Liver (tissue), 9 donors: ENCODE results near the gene PREX1. TPM values are rescaled to one million over a fixed set of nuclear protein-coding genes. Genes with fewer than 3 reads are reported as not detected.

Experiments
- DNase-seq: peaks from one replicate; pipeline ENCODE4 v3.0.0-alpha.2; 2017; ENCODE audit warnings: low spot score
- H3K27ac ChIP-seq, 2 donors: one replicate each; pipeline ENCODE4 v1.7.0; 2013; ENCODE audit warnings: inconsistent platforms in 2 of 2, low read length in 2 of 2, control low read depth in 1 of 2, low read depth in 1 of 2, mild to moderate bottlenecking in 1 of 2
- H3K27me3 ChIP-seq, 4 donors: one replicate each; pipeline versions ENCODE4 v1.6.1 to v1.7.0; 2013; ENCODE audit warnings: low read length in 3 of 4, inconsistent platforms in 1 of 4, mild to moderate bottlenecking in 1 of 4, moderate library complexity in 1 of 4; ENCODE audit not compliant: control insufficient read depth in 4 of 4, insufficient read depth in 4 of 4
- H3K36me3 ChIP-seq, 4 donors: one replicate each; pipeline versions ENCODE4 v1.6.1 to v1.7.0; 2013; ENCODE audit warnings: low read length in 3 of 4, mild to moderate bottlenecking in 3 of 4, low read depth in 1 of 4, moderate library complexity in 1 of 4; ENCODE audit not compliant: control insufficient read depth in 4 of 4, insufficient read depth in 3 of 4
- H3K4me1 ChIP-seq, 4 donors: one replicate each; pipeline versions ENCODE4 v1.6.1 to v1.7.0; 2013; ENCODE audit warnings: low read length in 3 of 4, mild to moderate bottlenecking in 3 of 4, moderate library complexity in 1 of 4; ENCODE audit not compliant: control insufficient read depth in 4 of 4, insufficient read depth in 4 of 4
- H3K4me3 ChIP-seq, 3 donors: one replicate each; pipeline versions ENCODE4 v1.6.1 to v1.7.0; 2013; ENCODE audit warnings: low read length in 3 of 3, control low read depth in 1 of 3, low read depth in 1 of 3, mild to moderate bottlenecking in 1 of 3
- H3K9ac ChIP-seq, 2 donors: one replicate each; pipeline ENCODE4 v1.7.0; 2013; ENCODE audit warnings: low read length in 2 of 2, mild to moderate bottlenecking in 2 of 2, moderate library complexity in 2 of 2, control low read depth in 1 of 2, low read depth in 1 of 2
- H3K9me3 ChIP-seq, 4 donors: one replicate each; pipeline versions ENCODE4 v1.6.1 to v1.7.0; 2013; ENCODE audit warnings: low read length in 3 of 4; ENCODE audit not compliant: control insufficient read depth in 4 of 4
- CTCF ChIP-seq: fragments of 150-350 bp; IDR thresholded peaks from 2 replicates; pipeline ENCODE4 v1.5.1; 2017; ENCODE audit warnings: improper control_type of control experiment, low read depth, low read length; ENCODE audit not compliant: missing input control
- EGR1 ChIP-seq, 2 donors: IDR thresholded peaks; 2 replicates each; pipeline ENCODE4 v1.6.1; 2016 to 2018; ENCODE audit warnings: antibody characterized with exemption in 2 of 2, low read depth in 2 of 2
- FOXA1 ChIP-seq: IDR thresholded peaks from 2 replicates; pipeline ENCODE4 v1.6.1; 2016; ENCODE audit warnings: antibody characterized with exemption
- FOXA2 ChIP-seq: IDR thresholded peaks from 2 replicates; pipeline ENCODE4 v1.6.1; 2016; ENCODE audit warnings: antibody characterized with exemption
- GABPA ChIP-seq, 2 donors: IDR thresholded peaks in 1 of 2; conservative IDR thresholded peaks in 1 of 2; 2 replicates each; pipeline ENCODE4 v1.6.1; 2016; ENCODE audit warnings: antibody characterized with exemption in 2 of 2, mild to moderate bottlenecking in 1 of 2, moderate library complexity in 1 of 2
- HNF4A ChIP-seq, 2 donors: conservative IDR thresholded peaks; 2 replicates each; pipeline ENCODE4 v1.6.1; 2016; ENCODE audit warnings: antibody characterized with exemption in 2 of 2, mild to moderate bottlenecking in 2 of 2
- HNF4G ChIP-seq: IDR thresholded peaks from 2 replicates; pipeline ENCODE4 v1.6.1; 2016; ENCODE audit warnings: antibody characterized with exemption
- JUND ChIP-seq, 2 donors: IDR thresholded peaks; 2 replicates each; pipeline ENCODE4 v1.6.1; 2016; ENCODE audit warnings: antibody characterized with exemption in 2 of 2
- MAX ChIP-seq: IDR thresholded peaks from 2 replicates; pipeline ENCODE4 v1.6.1; 2016; ENCODE audit warnings: antibody characterized with exemption
- NR2F2 ChIP-seq: IDR thresholded peaks from 2 replicates; pipeline ENCODE4 v1.6.1; 2016; ENCODE audit warnings: antibody characterized with exemption
- RAD21 ChIP-seq, 2 donors: IDR thresholded peaks; 2 replicates each; pipeline ENCODE4 v1.6.1; 2016; ENCODE audit warnings: antibody characterized with exemption in 2 of 2, mild to moderate bottlenecking in 2 of 2
- RXRA ChIP-seq, 2 donors: IDR thresholded peaks; 2 replicates each; pipeline ENCODE4 v1.6.1; 2017 to 2018; ENCODE audit warnings: antibody characterized with exemption in 2 of 2, mild to moderate bottlenecking in 1 of 2
- SP1 ChIP-seq: IDR thresholded peaks from 2 replicates; pipeline ENCODE4 v1.6.1; 2018; ENCODE audit warnings: antibody characterized with exemption, mild to moderate bottlenecking
- TAF1 ChIP-seq: conservative IDR thresholded peaks from 2 replicates; pipeline ENCODE4 v1.6.1; 2016; ENCODE audit warnings: antibody characterized with exemption, mild to moderate bottlenecking
- ZBTB33 ChIP-seq: IDR thresholded peaks from 2 replicates; pipeline ENCODE4 v1.6.1; 2016; ENCODE audit warnings: antibody characterized with exemption
- WGBS: extraction: QIAGEN DNeasy Blood & Tissue Kit; methylation state at CpG from one replicate; pipeline ENCODE4 v1.1.7; 2013; 5-methylcytosine and 5-hydroxymethylcytosine counted together
- polyA plus RNA-seq, 2 donors: library from polyadenylated mRNA; stranded (reverse) in 1 of 2; unstranded in 1 of 2; fragments of 200-250 nt in 1 of 2; fragments of >200 nt in 1 of 2; fragmentation: Nextera tagmentation in 1 of 2; extraction: Ambion mirVana in 1 of 2; gene quantifications; one replicate each; pipeline versions ENCODE4 v1.2.1 to v1.2.3, GENCODE V29; 2013 to 2015
- total RNA-seq, 2 donors: library from RNA; depleted of rRNA; stranded (reverse); fragments of >200 nt; gene quantifications; one replicate each; pipeline ENCODE4 v1.2.3, GENCODE V29; 2014
- TF ChIP-seq, protein P1 (sequence below): IDR thresholded peaks from 2 replicates; pipeline ENCODE4 v1.6.1; 2016; ENCODE audit warnings: antibody characterized with exemption, mild to moderate bottlenecking
- TF ChIP-seq, protein P2 (sequence below): IDR thresholded peaks from 2 replicates; pipeline ENCODE4 v1.6.1; 2016; ENCODE audit warnings: antibody characterized with exemption
- donor health status: healthy.
- donor health status: healthy.
- donor health status: healthy.
- donor health status: healthy.
- donor health status: healthy.

The PREX1 gene
- total and polyA plus RNA-seq, 4 donors: 2.2 to 18.0 (median 10.8) TPM

DNA sequence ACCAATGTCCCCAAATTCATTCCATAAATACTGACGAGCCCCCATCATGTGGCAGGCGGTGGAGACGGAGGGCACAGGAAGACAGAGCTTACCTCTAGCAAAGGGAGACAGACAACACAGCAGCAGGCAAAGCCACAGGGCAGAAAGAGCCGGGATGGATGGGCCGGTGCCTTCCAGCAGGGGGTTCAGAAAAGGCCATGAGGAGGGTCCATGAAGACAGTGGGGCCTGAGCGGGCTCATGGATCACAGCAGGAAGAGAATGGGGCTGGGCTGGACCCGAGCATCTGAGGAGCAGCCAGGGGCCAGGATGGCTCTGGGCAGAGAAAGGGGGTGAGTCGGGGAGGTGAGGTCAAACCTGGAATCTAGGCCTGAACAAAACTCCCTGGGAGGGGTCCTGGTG is 42.0 kb downstream of the PREX1 start:
- Histone ChIP-seq H3K27me3 (peaks cover 0 to 7% (median 1%) of the 10 kb centered on the region in 4 donors), H3K4me1 (peaks cover 3 to 9% (median 6%) of the 10 kb centered on the region in 4 donors), H3K27ac (no peak overlapping the region), H3K4me3 (no peak overlapping the region), H3K9ac (no peak overlapping the region), H3K36me3 (no peaks in the 10 kb centered on the region), H3K9me3 (no peaks in the 10 kb centered on the region)
- DNase-seq: no peak
- TF ChIP-seq TAF1 (no peak), HNF4A (conservative IDR thresholded peaks at IDR 0.05) (no peak), ZBTB33 (no peak), FOXA2 (no peak), EGR1 (IDR thresholded peaks at IDR 0.05; ENCODE audit: low read depth in 2 of 2) (no peak), NR2F2 (no peak), SP1 (no peak), HNF4G (no peak), CTCF (no peak)
- 93% methylated on average over 8 of the region's 8 CpGs for WGBS

GRCh38 chr20:48785256-48785655 is 42.5 kb downstream of the PREX1 start:
- Histone ChIP-seq H3K4me3 (no peak overlapping the region), H3K36me3 (no peaks in the 10 kb centered on the region), H3K4me1 (peaks cover 0 to 4% (median under 1%) of the 10 kb centered on the region in 4 donors), H3K27me3 (peaks cover 0 to 7% (median 1%) of the 10 kb centered on the region in 4 donors), H3K9me3 (no peaks in the 10 kb centered on the region), H3K9ac (no peak overlapping the region), H3K27ac (no peak overlapping the region)
- TF ChIP-seq GABPA (IDR thresholded peaks at IDR 0.05 in 1 of 2, conservative IDR thresholded peaks at IDR 0.05 in 1 of 2): no peak
- TF ChIP-seq, protein P1, sequence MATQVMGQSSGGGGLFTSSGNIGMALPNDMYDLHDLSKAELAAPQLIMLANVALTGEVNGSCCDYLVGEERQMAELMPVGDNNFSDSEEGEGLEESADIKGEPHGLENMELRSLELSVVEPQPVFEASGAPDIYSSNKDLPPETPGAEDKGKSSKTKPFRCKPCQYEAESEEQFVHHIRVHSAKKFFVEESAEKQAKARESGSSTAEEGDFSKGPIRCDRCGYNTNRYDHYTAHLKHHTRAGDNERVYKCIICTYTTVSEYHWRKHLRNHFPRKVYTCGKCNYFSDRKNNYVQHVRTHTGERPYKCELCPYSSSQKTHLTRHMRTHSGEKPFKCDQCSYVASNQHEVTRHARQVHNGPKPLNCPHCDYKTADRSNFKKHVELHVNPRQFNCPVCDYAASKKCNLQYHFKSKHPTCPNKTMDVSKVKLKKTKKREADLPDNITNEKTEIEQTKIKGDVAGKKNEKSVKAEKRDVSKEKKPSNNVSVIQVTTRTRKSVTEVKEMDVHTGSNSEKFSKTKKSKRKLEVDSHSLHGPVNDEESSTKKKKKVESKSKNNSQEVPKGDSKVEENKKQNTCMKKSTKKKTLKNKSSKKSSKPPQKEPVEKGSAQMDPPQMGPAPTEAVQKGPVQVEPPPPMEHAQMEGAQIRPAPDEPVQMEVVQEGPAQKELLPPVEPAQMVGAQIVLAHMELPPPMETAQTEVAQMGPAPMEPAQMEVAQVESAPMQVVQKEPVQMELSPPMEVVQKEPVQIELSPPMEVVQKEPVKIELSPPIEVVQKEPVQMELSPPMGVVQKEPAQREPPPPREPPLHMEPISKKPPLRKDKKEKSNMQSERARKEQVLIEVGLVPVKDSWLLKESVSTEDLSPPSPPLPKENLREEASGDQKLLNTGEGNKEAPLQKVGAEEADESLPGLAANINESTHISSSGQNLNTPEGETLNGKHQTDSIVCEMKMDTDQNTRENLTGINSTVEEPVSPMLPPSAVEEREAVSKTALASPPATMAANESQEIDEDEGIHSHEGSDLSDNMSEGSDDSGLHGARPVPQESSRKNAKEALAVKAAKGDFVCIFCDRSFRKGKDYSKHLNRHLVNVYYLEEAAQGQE: no peak
- no peak for TF ChIP-seq JUND (IDR thresholded peaks at IDR 0.05)
- no peak for TF ChIP-seq CTCF
- TF ChIP-seq RAD21 (IDR thresholded peaks at IDR 0.05): no peak
- TF ChIP-seq FOXA1: no peak
- no peak for TF ChIP-seq HNF4G
- TF ChIP-seq, protein P2, sequence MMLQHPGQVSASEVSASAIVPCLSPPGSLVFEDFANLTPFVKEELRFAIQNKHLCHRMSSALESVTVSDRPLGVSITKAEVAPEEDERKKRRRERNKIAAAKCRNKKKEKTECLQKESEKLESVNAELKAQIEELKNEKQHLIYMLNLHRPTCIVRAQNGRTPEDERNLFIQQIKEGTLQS: no peak
- no peak for TF ChIP-seq SP1
- no peak for TF ChIP-seq FOXA2
- no peak for TF ChIP-seq HNF4A (conservative IDR thresholded peaks at IDR 0.05)
- no peak for TF ChIP-seq RXRA (IDR thresholded peaks at IDR 0.05)
- TF ChIP-seq NR2F2: no peak
- TF ChIP-seq EGR1 (IDR thresholded peaks at IDR 0.05; ENCODE audit: low read depth in 2 of 2): no peak
- no peak for TF ChIP-seq TAF1
- TF ChIP-seq MAX: no peak
- 98% methylated on average over 6 of the region's 6 CpGs for WGBS
- DNase-seq: no peak
